H9 (cell line): ENCODE data around the gene GSTA3. TPM values are rescaled to one million over a fixed set of nuclear protein-coding genes. Genes with fewer than 3 reads are reported as not detected.

Source experiments
- DNase-seq: peaks from one replicate; pipeline ENCODE4 v3.0.0-alpha.2; 2017
- H2AFZ ChIP-seq: one replicate; pipeline ENCODE4 v1.6.1; 2013; ENCODE audit warnings: mild to moderate bottlenecking, low read length, control low read depth, moderate library complexity
- H2AK5ac ChIP-seq: 2 replicates; pipeline ENCODE4 v1.6.1; 2013; ENCODE audit warnings: low read length, control low read depth, mixed read lengths; ENCODE audit not compliant: insufficient read length
- H2BK120ac ChIP-seq: one replicate; pipeline ENCODE4 v1.6.1; 2013; ENCODE audit warnings: low read depth, mild to moderate bottlenecking, low read length, control low read depth, inconsistent platforms; ENCODE audit not compliant: poor library complexity, severe bottlenecking
- H2BK12ac ChIP-seq: 2 replicates; pipeline ENCODE4 v1.6.1; 2013; ENCODE audit warnings: low read length, control low read depth, mixed read lengths, low read depth; ENCODE audit not compliant: insufficient read length
- H2BK15ac ChIP-seq: 2 replicates; pipeline ENCODE4 v1.6.1; 2013; ENCODE audit warnings: low read depth, low read length, control low read depth
- H2BK20ac ChIP-seq: one replicate; pipeline ENCODE4 v1.6.1; 2013; ENCODE audit warnings: low read depth, mild to moderate bottlenecking, low read length, control low read depth, inconsistent platforms; ENCODE audit not compliant: poor library complexity, severe bottlenecking
- H2BK5ac ChIP-seq: 2 replicates; pipeline ENCODE4 v1.6.1; 2013; ENCODE audit warnings: low read length, control low read depth, mixed read lengths; ENCODE audit not compliant: insufficient read length
- H3K14ac ChIP-seq: 2 replicates; pipeline ENCODE4 v1.6.1; 2013; ENCODE audit warnings: low read length, control low read depth; ENCODE audit not compliant: insufficient read depth
- H3K18ac ChIP-seq: 2 replicates; pipeline ENCODE4 v1.6.1; 2013; ENCODE audit warnings: low read depth, mild to moderate bottlenecking, mixed read lengths, low read length, control low read depth; ENCODE audit not compliant: insufficient read length
- H3K23ac ChIP-seq: 2 replicates; pipeline ENCODE4 v1.6.1; 2013; ENCODE audit warnings: low read length, control low read depth, mixed read lengths, low read depth; ENCODE audit not compliant: insufficient read length
- H3K23me2 ChIP-seq: 2 replicates; pipeline ENCODE4 v1.6.1; 2013; ENCODE audit warnings: low read depth, mild to moderate bottlenecking, mixed read lengths, low read length, control low read depth; ENCODE audit not compliant: insufficient read length, poor library complexity, severe bottlenecking
- H3K27ac ChIP-seq: 2 replicates; pipeline ENCODE4 v1.5.1; 2013; ENCODE audit warnings: low read length, control low read depth, mixed read lengths, low read depth; ENCODE audit not compliant: insufficient read length
- H3K27me3 ChIP-seq: 2 replicates; pipeline ENCODE4 v1.6.1; 2013; ENCODE audit warnings: low read length, control low read depth, inconsistent platforms; ENCODE audit not compliant: insufficient read depth
- H3K4ac ChIP-seq: 2 replicates; pipeline ENCODE4 v1.6.1; 2013; ENCODE audit warnings: low read depth, mild to moderate bottlenecking, control low read depth, inconsistent platforms, low read length, moderate library complexity
- H3K4me1 ChIP-seq: 2 replicates; pipeline ENCODE4 v1.6.1; 2013; ENCODE audit warnings: low read length, control low read depth, inconsistent platforms; ENCODE audit not compliant: insufficient read depth
- H3K4me2 ChIP-seq: 2 replicates; pipeline ENCODE4 v1.6.1; 2013; ENCODE audit warnings: low read length, control low read depth, mixed read lengths; ENCODE audit not compliant: insufficient read length, insufficient read depth
- H3K56ac ChIP-seq: 2 replicates; pipeline ENCODE4 v1.6.1; 2013; ENCODE audit warnings: low read depth, mild to moderate bottlenecking, mixed read lengths, low read length, control low read depth; ENCODE audit not compliant: insufficient read length
- H3K79me1 ChIP-seq: 2 replicates; pipeline ENCODE4 v1.6.1; 2013; ENCODE audit warnings: low read depth, mild to moderate bottlenecking, moderate library complexity, low read length, control low read depth, inconsistent platforms; ENCODE audit not compliant: insufficient read depth, poor library complexity, severe bottlenecking
- H3K79me2 ChIP-seq: 2 replicates; pipeline ENCODE4 v1.6.1; 2013; ENCODE audit warnings: low read length, control low read depth, inconsistent platforms; ENCODE audit not compliant: insufficient read depth
- H3K9ac ChIP-seq: 2 replicates; pipeline ENCODE4 v1.6.1; 2013; ENCODE audit warnings: low read length, control low read depth, mixed read lengths; ENCODE audit not compliant: insufficient read length; ENCODE audit errors: extremely low read depth
- H3K9me3 ChIP-seq: one replicate; pipeline ENCODE4 v1.6.1; 2013; ENCODE audit warnings: low read depth, low read length, inconsistent platforms; ENCODE audit not compliant: control insufficient read depth
- H3T11ph ChIP-seq: one replicate; pipeline ENCODE4 v1.6.1; 2013; ENCODE audit warnings: mild to moderate bottlenecking, low read length, control low read depth, inconsistent platforms
- H4K20me1 ChIP-seq: one replicate; pipeline ENCODE4 v1.6.1; 2013; ENCODE audit not compliant: control insufficient read depth, insufficient read length, insufficient read depth
- H4K5ac ChIP-seq: 2 replicates; pipeline ENCODE4 v1.6.1; 2013; ENCODE audit warnings: low read depth, mild to moderate bottlenecking, mixed read lengths, low read length, control low read depth; ENCODE audit not compliant: insufficient read length
- H4K8ac ChIP-seq: replicated peaks from 2 replicates; pipeline ENCODE4 v1.6.1; 2013; ENCODE audit warnings: low read length, control low read depth, mixed read lengths, low read depth; ENCODE audit not compliant: insufficient read length
- H4K91ac ChIP-seq: 2 replicates; pipeline ENCODE4 v1.6.1; 2013; ENCODE audit warnings: low read depth, mild to moderate bottlenecking, moderate library complexity, mixed read lengths, low read length, control low read depth; ENCODE audit not compliant: insufficient read length
- H3K27ac Mint-ChIP-seq, 3 experiments: 2 replicates in 2 of 3; 3 replicates in 1 of 3; pipeline ENCODE4 v1.8.0; 2020 to 2021; ENCODE audit warnings: mixed read lengths in 3 of 3, mild to moderate bottlenecking in 1 of 3, moderate library complexity in 1 of 3
- H3K27me3 Mint-ChIP-seq: 2 replicates; pipeline ENCODE4 v1.8.0; 2021; ENCODE audit warnings: low read depth, mild to moderate bottlenecking, moderate library complexity, mixed read lengths
- H3K36me3 Mint-ChIP-seq, 3 experiments: 2 replicates in 2 of 3; 3 replicates in 1 of 3; pipeline ENCODE4 v1.8.0; 2020 to 2021; ENCODE audit warnings: low read depth in 3 of 3, mixed read lengths in 3 of 3; ENCODE audit not compliant: insufficient read depth in 1 of 3
- H3K4me1 Mint-ChIP-seq, 2 experiments: 2 replicates each; pipeline ENCODE4 v1.8.0; 2020; ENCODE audit warnings: mixed read lengths in 2 of 2
- H3K4me3 Mint-ChIP-seq, 2 experiments: 2 replicates in 1 of 2; 3 replicates in 1 of 2; pipeline ENCODE4 v1.8.0; 2020 to 2021; ENCODE audit warnings: mild to moderate bottlenecking in 2 of 2, mixed read lengths in 2 of 2, moderate library complexity in 1 of 2
- H3K9me3 Mint-ChIP-seq, 2 experiments: 2 replicates in 1 of 2; 3 replicates in 1 of 2; pipeline ENCODE4 v1.8.0; 2020; ENCODE audit warnings: mild to moderate bottlenecking in 2 of 2, mixed read lengths in 2 of 2, moderate library complexity in 1 of 2
- WGBS: extraction: QIAGEN DNeasy Blood & Tissue Kit; methylation state at CpG from one replicate; pipeline ENCODE4 v1.1.7; 2013; ENCODE audit warnings: missing lambda C conversion rate, low lambda C conversion rate, mixed read lengths; ENCODE audit not compliant: insufficient read length; ENCODE audit errors: extremely low coverage; 5-methylcytosine and 5-hydroxymethylcytosine counted together
- total RNA-seq: library from RNA; stranded (reverse); gene quantifications from 2 replicates; pipeline ENCODE4 v1.2.1, GENCODE V29; 2021
- TF ChIP-seq, protein P1 (sequence below): fragments of 200-600 bp; sonication (generic); conservative IDR thresholded peaks from 3 replicates; pipeline ENCODE4 v1.8.0; 2021; ENCODE audit warnings: antibody characterized with exemption, mild to moderate bottlenecking

Gene GSTA3
- total RNA-seq, 1 experiment from 2014 or later, result not detected

- H2BK15ac ChIP-seq, result no peak overlapping the region
These were observed 21.5 kb downstream of the GSTA3 start for GRCh38 chr6:52887910-52888524.

More at GRCh38 chr6:52887910-52888524, 21.5 kb downstream of the GSTA3 start:
- Histone ChIP-seq H2BK20ac (no peak overlapping the region), H4K91ac (no peak overlapping the region), H3K23me2 (no peaks in the 10 kb centered on the region), H3K4me1 (no peaks in the 10 kb centered on the region), H2AFZ (no peak overlapping the region), H4K5ac (no peak overlapping the region), H2BK5ac (no peak overlapping the region), H3K27me3 (no peaks in the 10 kb centered on the region), H3K9me3 (no peaks in the 10 kb centered on the region), H2BK120ac (no peak overlapping the region), H3K4ac (no peak overlapping the region), H2BK12ac (no peak overlapping the region), H3K79me1 (no peaks in the 10 kb centered on the region), H3K14ac (no peak overlapping the region), H4K20me1 (no peaks in the 10 kb centered on the region), H3K27ac (no peak overlapping the region), H3K79me2 (no peaks in the 10 kb centered on the region), H3T11ph (no peak overlapping the region), H3K9ac (no peak overlapping the region), H3K18ac (no peak overlapping the region), H4K8ac (no peak overlapping the region), H3K23ac (no peak overlapping the region), H3K4me2 (no peak overlapping the region), H3K56ac (no peak overlapping the region), H2AK5ac (no peak overlapping the region)
- no peak overlapping the region for H3K27ac Mint-ChIP-seq
- no peaks in the 10 kb centered on the region for H3K27me3 Mint-ChIP-seq
- no CpG with 5 or more reads among the region's 3 CpGs for WGBS
- no peak for DNase-seq
- H3K9me3 Mint-ChIP-seq, result no peaks in the 10 kb centered on the region
- TF ChIP-seq, protein P1, sequence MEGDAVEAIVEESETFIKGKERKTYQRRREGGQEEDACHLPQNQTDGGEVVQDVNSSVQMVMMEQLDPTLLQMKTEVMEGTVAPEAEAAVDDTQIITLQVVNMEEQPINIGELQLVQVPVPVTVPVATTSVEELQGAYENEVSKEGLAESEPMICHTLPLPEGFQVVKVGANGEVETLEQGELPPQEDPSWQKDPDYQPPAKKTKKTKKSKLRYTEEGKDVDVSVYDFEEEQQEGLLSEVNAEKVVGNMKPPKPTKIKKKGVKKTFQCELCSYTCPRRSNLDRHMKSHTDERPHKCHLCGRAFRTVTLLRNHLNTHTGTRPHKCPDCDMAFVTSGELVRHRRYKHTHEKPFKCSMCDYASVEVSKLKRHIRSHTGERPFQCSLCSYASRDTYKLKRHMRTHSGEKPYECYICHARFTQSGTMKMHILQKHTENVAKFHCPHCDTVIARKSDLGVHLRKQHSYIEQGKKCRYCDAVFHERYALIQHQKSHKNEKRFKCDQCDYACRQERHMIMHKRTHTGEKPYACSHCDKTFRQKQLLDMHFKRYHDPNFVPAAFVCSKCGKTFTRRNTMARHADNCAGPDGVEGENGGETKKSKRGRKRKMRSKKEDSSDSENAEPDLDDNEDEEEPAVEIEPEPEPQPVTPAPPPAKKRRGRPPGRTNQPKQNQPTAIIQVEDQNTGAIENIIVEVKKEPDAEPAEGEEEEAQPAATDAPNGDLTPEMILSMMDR, result no peak
- no peaks in the 10 kb centered on the region for H3K36me3 Mint-ChIP-seq
- H3K4me3 Mint-ChIP-seq, result no peak overlapping the region
- H3K4me1 Mint-ChIP-seq, result peaks cover 3 to 5% of the 10 kb centered on the region in 2 experiments
